ENCODE results near the gene OR4D2. TPM values are rescaled to one million over a fixed set of nuclear protein-coding genes. Genes with fewer than 3 reads are reported as not detected.
A peak's percentile ranks its signal among the peaks of the same experiment; 100 is the strongest.

The OR4D2 gene
- total and polyA plus RNA-seq, 2 of the 13 experiments (the other 11 are each of a cell fraction or from before 2014, with no cell fraction given), result not detected

DNA sequence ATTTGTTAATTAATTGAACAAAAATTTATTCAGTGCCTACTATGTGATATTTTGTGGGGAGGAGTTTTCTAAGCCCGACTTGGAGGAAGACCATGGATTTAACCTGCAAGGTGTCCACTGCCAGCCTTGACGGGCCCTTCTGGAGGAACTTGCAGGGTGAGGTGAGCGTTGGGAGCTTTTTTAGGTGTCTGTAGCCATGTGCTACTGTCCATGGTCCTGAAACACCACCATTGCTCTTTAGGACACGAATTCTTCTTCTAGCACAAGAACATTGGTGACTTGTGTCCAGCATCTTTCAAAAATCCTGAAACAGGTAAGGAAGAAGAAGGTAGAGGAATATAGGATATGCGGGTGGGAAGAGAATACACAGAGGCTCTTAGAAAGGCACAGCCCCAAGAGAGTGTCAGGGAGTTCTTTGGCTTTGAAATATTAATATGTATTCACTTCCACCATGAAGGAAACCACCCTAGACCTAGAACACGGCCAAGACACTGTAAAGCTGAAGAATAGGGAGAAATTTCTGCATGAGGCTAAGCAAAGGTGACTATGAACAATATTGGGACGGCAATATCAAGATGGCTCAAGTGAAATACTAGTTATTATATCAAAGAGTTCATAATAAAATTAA lies 46.5 kb upstream of the OR4D2 start (continued):
- TF ChIP-seq ZNF234 (CRISPR knock-in tag; conservative IDR thresholded peaks at IDR 0.05) (no peak), THYN1 (CRISPR knock-in tag; IDR thresholded peaks at IDR 0.05; ENCODE audit: borderline replicate concordance, low read depth) (no peak), ZBTB8A (CRISPR knock-in tag; IDR thresholded peaks at IDR 0.05; ENCODE audit: borderline replicate concordance, low read depth) (no peak), PRMT3 (CRISPR knock-in tag; IDR thresholded peaks at IDR 0.05; ENCODE audit: borderline replicate concordance, low read depth) (no peak), ZNF598 (CRISPR knock-in tag; IDR thresholded peaks at IDR 0.05; ENCODE audit: borderline replicate concordance) (no peak), ZNF160 (CRISPR knock-in tag; IDR thresholded peaks at IDR 0.05) (no peak), ZNF781 (CRISPR knock-in tag; IDR thresholded peaks at IDR 0.05; ENCODE audit: borderline replicate concordance, not compliant biosample characterization) (peak; percentile 79), ZBTB7B (CRISPR knock-in tag; IDR thresholded peaks at IDR 0.05) (0 out of 2 replicates have a peak, but pooled peaks have one; percentile 26), U2AF1 (optimal IDR thresholded peaks at IDR 0.05; ENCODE audit: low read depth, low read length) (no peak), ZNF282 (IDR thresholded peaks at IDR 0.05; ENCODE audit: partially characterized antibody) (no peak), PPARG (CRISPR knock-in tag; conservative IDR thresholded peaks at IDR 0.05) (peak; percentile 79), ZFP62 (CRISPR knock-in tag; IDR thresholded peaks at IDR 0.05) (no peak), HOXA7 (CRISPR knock-in tag; IDR thresholded peaks at IDR 0.05) (no peak)
- TF ChIP-seq, protein P1, sequence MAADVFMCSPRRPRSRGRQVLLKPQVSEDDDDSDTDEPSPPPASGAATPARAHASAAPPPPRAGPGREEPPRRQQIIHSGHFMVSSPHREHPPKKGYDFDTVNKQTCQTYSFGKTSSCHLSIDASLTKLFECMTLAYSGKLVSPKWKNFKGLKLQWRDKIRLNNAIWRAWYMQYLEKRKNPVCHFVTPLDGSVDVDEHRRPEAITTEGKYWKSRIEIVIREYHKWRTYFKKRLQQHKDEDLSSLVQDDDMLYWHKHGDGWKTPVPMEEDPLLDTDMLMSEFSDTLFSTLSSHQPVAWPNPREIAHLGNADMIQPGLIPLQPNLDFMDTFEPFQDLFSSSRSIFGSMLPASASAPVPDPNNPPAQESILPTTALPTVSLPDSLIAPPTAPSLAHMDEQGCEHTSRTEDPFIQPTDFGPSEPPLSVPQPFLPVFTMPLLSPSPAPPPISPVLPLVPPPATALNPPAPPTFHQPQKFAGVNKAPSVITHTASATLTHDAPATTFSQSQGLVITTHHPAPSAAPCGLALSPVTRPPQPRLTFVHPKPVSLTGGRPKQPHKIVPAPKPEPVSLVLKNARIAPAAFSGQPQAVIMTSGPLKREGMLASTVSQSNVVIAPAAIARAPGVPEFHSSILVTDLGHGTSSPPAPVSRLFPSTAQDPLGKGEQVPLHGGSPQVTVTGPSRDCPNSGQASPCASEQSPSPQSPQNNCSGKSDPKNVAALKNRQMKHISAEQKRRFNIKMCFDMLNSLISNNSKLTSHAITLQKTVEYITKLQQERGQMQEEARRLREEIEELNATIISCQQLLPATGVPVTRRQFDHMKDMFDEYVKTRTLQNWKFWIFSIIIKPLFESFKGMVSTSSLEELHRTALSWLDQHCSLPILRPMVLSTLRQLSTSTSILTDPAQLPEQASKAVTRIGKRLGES (CRISPR knock-in tag; IDR thresholded peaks at IDR 0.05; ENCODE audit: borderline replicate concordance), result 0 out of 2 replicates have a peak, but pooled peaks have one; percentile 61
- TF ChIP-seq, protein P2, sequence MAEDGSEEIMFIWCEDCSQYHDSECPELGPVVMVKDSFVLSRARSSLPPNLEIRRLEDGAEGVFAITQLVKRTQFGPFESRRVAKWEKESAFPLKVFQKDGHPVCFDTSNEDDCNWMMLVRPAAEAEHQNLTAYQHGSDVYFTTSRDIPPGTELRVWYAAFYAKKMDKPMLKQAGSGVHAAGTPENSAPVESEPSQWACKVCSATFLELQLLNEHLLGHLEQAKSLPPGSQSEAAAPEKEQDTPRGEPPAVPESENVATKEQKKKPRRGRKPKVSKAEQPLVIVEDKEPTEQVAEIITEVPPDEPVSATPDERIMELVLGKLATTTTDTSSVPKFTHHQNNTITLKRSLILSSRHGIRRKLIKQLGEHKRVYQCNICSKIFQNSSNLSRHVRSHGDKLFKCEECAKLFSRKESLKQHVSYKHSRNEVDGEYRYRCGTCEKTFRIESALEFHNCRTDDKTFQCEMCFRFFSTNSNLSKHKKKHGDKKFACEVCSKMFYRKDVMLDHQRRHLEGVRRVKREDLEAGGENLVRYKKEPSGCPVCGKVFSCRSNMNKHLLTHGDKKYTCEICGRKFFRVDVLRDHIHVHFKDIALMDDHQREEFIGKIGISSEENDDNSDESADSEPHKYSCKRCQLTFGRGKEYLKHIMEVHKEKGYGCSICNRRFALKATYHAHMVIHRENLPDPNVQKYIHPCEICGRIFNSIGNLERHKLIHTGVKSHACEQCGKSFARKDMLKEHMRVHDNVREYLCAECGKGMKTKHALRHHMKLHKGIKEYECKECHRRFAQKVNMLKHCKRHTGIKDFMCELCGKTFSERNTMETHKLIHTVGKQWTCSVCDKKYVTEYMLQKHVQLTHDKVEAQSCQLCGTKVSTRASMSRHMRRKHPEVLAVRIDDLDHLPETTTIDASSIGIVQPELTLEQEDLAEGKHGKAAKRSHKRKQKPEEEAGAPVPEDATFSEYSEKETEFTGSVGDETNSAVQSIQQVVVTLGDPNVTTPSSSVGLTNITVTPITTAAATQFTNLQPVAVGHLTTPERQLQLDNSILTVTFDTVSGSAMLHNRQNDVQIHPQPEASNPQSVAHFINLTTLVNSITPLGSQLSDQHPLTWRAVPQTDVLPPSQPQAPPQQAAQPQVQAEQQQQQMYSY (CRISPR knock-in tag; IDR thresholded peaks at IDR 0.05), result no peak
- TF ChIP-seq, protein P3, sequence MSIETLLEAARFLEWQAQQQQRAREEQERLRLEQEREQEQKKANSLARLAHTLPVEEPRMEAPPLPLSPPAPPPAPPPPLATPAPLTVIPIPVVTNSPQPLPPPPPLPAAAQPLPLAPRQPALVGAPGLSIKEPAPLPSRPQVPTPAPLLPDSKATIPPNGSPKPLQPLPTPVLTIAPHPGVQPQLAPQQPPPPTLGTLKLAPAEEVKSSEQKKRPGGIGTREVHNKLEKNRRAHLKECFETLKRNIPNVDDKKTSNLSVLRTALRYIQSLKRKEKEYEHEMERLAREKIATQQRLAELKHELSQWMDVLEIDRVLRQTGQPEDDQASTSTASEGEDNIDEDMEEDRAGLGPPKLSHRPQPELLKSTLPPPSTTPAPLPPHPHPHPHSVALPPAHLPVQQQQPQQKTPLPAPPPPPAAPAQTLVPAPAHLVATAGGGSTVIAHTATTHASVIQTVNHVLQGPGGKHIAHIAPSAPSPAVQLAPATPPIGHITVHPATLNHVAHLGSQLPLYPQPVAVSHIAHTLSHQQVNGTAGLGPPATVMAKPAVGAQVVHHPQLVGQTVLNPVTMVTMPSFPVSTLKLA (IDR thresholded peaks at IDR 0.05), result no peak
- TF ChIP-seq, protein P4, sequence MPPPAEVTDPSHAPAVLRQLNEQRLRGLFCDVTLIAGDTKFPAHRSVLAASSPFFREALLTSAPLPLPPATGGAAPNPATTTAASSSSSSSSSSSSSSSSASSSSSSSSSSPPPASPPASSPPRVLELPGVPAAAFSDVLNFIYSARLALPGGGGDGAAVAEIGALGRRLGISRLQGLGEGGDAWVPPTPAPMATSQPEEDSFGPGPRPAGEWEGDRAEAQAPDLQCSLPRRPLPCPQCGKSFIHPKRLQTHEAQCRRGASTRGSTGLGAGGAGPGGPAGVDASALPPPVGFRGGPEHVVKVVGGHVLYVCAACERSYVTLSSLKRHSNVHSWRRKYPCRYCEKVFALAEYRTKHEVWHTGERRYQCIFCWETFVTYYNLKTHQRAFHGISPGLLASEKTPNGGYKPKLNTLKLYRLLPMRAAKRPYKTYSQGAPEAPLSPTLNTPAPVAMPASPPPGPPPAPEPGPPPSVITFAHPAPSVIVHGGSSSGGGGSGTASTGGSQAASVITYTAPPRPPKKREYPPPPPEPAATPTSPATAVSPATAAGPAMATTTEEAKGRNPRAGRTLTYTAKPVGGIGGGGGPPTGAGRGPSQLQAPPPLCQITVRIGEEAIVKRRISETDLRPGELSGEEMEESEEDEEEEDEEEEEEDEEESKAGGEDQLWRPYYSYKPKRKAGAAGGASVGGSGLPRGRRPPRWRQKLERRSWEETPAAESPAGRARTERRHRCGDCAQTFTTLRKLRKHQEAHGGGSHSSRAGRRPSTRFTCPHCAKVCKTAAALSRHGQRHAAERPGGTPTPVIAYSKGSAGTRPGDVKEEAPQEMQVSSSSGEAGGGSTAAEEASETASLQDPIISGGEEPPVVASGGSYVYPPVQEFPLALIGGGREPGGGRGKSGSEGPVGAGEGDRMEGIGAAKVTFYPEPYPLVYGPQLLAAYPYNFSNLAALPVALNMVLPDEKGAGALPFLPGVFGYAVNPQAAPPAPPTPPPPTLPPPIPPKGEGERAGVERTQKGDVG (CRISPR knock-in tag; IDR thresholded peaks at IDR 0.05; ENCODE audit: borderline replicate concordance), result no peak

Measured in HepG2 (cell line).